Pancreas (tissue), 10 donors: Measurements from ENCODE around the gene SPTBN2. TPM values are rescaled to one million over a fixed set of nuclear protein-coding genes. Genes with fewer than 3 reads are reported as not detected.
A peak's percentile ranks its signal among the peaks of the same experiment; 100 is the strongest.

Source experiments
- ATAC-seq, 4 donors: fragments of 200-7000 bp; cut with Tn5 transposase; one replicate each; pipeline versions ENCODE4 v1.8.0 to v1.9.1; 2020; ENCODE audit warnings: mild to moderate bottlenecking in 4 of 4, moderate library complexity in 4 of 4
- DNase-seq, 6 donors: peaks; one replicate each; pipeline ENCODE4 v3.0.0-alpha.2; 2020
- FAIRE-seq: peaks from 2 replicates; lab custom pipeline; 2012; peaks lifted over from hg19 to GRCh38; lab: Jason Lieb, UNC
- H3K27ac ChIP-seq, 4 donors: fragments of 200-600 bp; sonication (generic); 1 replicate in 3 of 4; 2 replicates in 1 of 4; pipeline versions ENCODE4 v1.5.0 to v1.8.0; 2020
- H3K27me3 ChIP-seq, 4 donors: fragments of 200-600 bp; one replicate each; pipeline ENCODE4 v1.8.0; 2021
- H3K36me3 ChIP-seq, 3 donors: fragments of 200-600 bp; sonication (generic) in 1 of 3; one replicate each; pipeline versions ENCODE4 v1.5.0 to v1.8.0; 2020 to 2021
- H3K4me1 ChIP-seq, 3 donors: fragments of 200-600 bp; one replicate each; pipeline ENCODE4 v1.8.0; 2021
- H3K4me3 ChIP-seq, 4 donors: fragments of 200-600 bp; sonication (generic) in 2 of 4; one replicate each; pipeline versions ENCODE4 v1.5.0 to v1.8.0; 2020 to 2021
- H3K9me3 ChIP-seq, 4 donors: fragments of 200-600 bp; one replicate each; pipeline ENCODE4 v1.8.0; 2021
- WGBS, 2 donors: extraction: QIAGEN DNeasy Blood & Tissue Kit; methylation state at CpG; one replicate each; pipeline ENCODE4 v1.1.7; 2013; 5-methylcytosine and 5-hydroxymethylcytosine counted together
- intact Hi-C, 3 donors: fragments of 100-400 bp; cut with DNase I; formaldehyde crosslinking; loops; one replicate each; pipeline versions ENCODE4 v1.11.1 to v1.14.2; 2022
- polyA plus RNA-seq, 2 donors: library from polyadenylated mRNA; stranded (reverse); fragments of 200-250 nt; gene quantifications; one replicate each; pipeline ENCODE4 v1.2.3, GENCODE V29; 2013
- total RNA-seq, 6 donors: library from RNA; stranded (reverse); fragmentation: NEBNext Ultra II Directional in 4 of 6; extraction: Animal tissue kit (Norgen Biotek cat#: 25700) in 4 of 6; gene quantifications; one replicate each; pipeline versions ENCODE4 v1.2.1 to v1.2.4, GENCODE V29; 2021 to 2023
- TF ChIP-seq, protein P1 (sequence below), 4 donors: fragments of 200-600 bp; sonication (generic) in 3 of 4; IDR thresholded peaks; one replicate each; pipeline versions ENCODE4 v1.5.0 to v1.8.0; 2021; ENCODE audit warnings: antibody characterized with exemption in 4 of 4
- donor health status: healthy with polysubstance abuse.
- donor health status: DM: no; HTN: no; CAD: no; lungs with moderate emphysema.
- donor health status: DM: no; HTN: no; CAD: no.
- donor health status: control.
- donor health status: control.
- donor health status: Bipolar disorder and iron deficiency.
- donor health status: DM: yes; HTN: yes; CAD: no.
- donor health status: DM: no; HTN: no; CAD: no.
- donor health status: DM: no; HTN: no; CAD: no.
- donor health status: DM: yes; HTN: yes; CAD: no.

Gene SPTBN2
- total RNA-seq (10 to 100 TPM; 32.6 to 59.8 (median 38.7) TPM), polyA plus RNA-seq (10 to 100 TPM; 17.8 to 45.9 TPM)

DNA sequence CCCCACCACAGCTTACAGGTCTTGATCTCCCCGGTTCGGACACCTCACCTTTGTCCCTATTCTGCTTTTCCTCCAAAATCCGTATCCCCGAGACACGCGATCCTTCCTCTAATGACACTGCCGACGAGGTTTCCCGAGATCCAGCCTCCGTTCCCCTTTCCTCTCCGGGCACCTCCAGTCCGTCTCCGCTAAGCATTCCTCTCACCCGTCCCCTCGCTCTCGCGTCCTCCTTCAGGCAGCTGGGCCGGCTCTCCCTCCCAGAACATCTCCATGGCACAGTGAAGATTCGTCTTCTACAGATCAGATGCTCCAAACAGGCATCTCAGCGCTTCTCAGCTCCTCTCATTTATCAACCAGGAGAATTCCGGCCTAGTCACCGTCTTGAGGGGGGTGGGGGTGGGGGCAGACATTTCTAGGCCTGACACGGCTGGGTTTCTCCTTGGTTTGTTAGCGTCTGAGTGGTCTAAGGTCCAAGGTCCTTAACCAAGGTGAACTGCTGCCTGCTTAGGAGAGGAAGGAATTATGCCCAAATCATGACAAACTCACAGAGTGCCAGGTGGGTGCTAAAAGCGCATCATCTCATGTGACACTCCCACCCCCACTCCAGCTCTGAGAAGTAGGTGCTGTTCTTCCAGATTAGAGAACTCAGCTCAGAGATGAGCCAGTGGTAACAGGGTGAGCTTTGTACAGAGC is at the start of gene SPTBN2:
Gene SPTBN2, minus strand, starts transcription at position 524 of the 693 bp plus-strand sequence. CDS start 7,976 bp downstream, outside the sequence.
- TF ChIP-seq, protein P1, sequence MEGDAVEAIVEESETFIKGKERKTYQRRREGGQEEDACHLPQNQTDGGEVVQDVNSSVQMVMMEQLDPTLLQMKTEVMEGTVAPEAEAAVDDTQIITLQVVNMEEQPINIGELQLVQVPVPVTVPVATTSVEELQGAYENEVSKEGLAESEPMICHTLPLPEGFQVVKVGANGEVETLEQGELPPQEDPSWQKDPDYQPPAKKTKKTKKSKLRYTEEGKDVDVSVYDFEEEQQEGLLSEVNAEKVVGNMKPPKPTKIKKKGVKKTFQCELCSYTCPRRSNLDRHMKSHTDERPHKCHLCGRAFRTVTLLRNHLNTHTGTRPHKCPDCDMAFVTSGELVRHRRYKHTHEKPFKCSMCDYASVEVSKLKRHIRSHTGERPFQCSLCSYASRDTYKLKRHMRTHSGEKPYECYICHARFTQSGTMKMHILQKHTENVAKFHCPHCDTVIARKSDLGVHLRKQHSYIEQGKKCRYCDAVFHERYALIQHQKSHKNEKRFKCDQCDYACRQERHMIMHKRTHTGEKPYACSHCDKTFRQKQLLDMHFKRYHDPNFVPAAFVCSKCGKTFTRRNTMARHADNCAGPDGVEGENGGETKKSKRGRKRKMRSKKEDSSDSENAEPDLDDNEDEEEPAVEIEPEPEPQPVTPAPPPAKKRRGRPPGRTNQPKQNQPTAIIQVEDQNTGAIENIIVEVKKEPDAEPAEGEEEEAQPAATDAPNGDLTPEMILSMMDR (IDR thresholded peaks at IDR 0.05), result no peak
- Histone ChIP-seq H3K4me1 (peaks cover 0 to 3% (median 0%) of the 10 kb centered on the region in 3 donors), H3K27me3 (no peaks in the 10 kb centered on the region), H3K27ac (no peak within 1 kb of the TSS), H3K4me3 (peak within 1 kb of the TSS; percentile 23 to 62 (median 38)), H3K9me3 (no peaks in the 10 kb centered on the region), H3K36me3 (no peaks in the 10 kb centered on the region)
- intact Hi-C loops, result no loop called here
- 15 to 20% methylated on average over 25 of the region's 25 CpGs for WGBS, 2 donors
- peak in 3 of 4 donors; percentile 15 to 34 (median 29) for ATAC-seq
- no peak for FAIRE-seq
- DNase-seq, result no peak

DNA sequence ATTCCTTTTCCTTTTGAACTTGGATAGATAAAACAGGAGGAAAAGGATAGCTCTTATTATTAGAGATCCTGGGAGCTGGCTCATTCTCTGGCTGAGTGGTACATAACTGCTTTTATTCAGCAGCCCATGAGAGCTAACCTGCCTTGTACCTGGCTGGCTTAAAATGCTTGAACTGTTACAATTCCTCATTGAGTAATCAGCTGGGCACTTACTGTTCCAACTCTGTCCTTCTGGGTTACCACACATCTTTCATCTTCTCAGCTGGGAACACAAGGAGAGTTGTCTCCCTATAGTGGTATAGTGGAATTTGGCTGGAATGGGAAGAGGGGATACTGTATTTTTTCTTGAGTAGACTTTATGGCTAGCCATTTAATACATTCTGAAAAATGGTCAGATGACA is 39.8 kb upstream of the SPTBN2 start:
- Histone ChIP-seq H3K36me3 (no peaks in the 10 kb centered on the region), H3K4me3 (no peak overlapping the region), H3K27me3 (no peaks in the 10 kb centered on the region), H3K9me3 (no peaks in the 10 kb centered on the region), H3K27ac (no peak overlapping the region), H3K4me1 (no peaks in the 10 kb centered on the region)
- TF ChIP-seq, protein P1 (IDR thresholded peaks at IDR 0.05), result no peak
- FAIRE-seq (no peak), DNase-seq (no peak), ATAC-seq (no peak)
- intact Hi-C loops, result no loop called here

DNA sequence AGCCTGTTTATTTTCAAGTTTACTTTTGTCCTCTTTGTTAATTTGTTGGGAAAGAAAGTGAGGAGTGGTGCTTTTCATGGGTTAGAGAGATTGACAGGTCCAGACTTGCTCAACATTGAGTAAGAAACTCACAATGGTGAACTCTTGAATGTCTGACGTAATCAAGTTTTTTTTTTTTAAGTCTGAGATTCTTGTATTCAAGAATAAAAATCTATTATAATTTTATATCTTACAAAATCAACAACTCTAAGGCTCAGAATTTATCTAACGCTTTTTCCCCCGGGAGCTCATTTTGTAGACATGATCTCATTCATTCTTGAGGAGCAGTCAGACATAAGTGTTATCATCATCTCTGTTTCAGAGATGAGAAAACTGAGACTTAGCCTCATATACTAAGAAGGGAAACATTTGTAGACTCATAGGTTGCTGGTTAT is 39.1 kb upstream of the SPTBN2 start:
- 88 to 92% methylated on average over 3 of the region's 3 CpGs for WGBS, 2 donors
- TF ChIP-seq, protein P1 (IDR thresholded peaks at IDR 0.05), result no peak
- no peak for FAIRE-seq

DNA sequence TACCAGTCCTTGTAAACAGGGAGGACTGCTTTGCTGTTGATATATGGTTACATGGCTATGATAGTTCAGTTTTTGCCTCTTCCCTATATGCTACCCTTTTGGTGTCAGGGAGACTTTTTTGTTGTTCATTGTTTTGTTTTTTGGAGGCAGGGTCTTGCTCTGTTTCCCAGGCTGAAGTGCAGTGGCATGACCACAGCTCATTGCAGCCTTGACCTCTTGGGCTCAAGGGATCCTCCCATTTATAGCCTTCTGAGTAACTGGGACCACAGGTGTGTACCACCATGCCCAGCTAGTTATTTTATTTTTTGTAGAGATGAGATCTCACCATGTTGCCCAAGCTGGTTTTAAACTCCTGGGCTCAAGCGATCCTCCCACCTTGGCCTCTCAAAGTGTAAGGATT is 38.6 kb upstream of the SPTBN2 start:
- Histone ChIP-seq H3K4me3 (no peak overlapping the region), H3K27me3 (no peaks in the 10 kb centered on the region), H3K27ac (no peak overlapping the region), H3K9me3 (no peaks in the 10 kb centered on the region), H3K4me1 (no peaks in the 10 kb centered on the region), H3K36me3 (no peaks in the 10 kb centered on the region)
- TF ChIP-seq, protein P1 (IDR thresholded peaks at IDR 0.05), result no peak
- DNase-seq (no peak), ATAC-seq (no peak), FAIRE-seq (no peak)
- intact Hi-C loops, result no loop called here
- WGBS, 2 donors, result 96 to 98% methylated on average over 1 of the region's 1 CpG

More for the DNA sequence above, 39.1 kb upstream of the SPTBN2 start:
- Histone ChIP-seq H3K27ac (no peak overlapping the region), H3K9me3 (no peaks in the 10 kb centered on the region), H3K4me3 (no peak overlapping the region), H3K4me1 (no peaks in the 10 kb centered on the region), H3K27me3 (no peaks in the 10 kb centered on the region), H3K36me3 (no peaks in the 10 kb centered on the region)
- intact Hi-C loops, result no loop called here
- no peak for ATAC-seq
- no peak for DNase-seq

DNA sequence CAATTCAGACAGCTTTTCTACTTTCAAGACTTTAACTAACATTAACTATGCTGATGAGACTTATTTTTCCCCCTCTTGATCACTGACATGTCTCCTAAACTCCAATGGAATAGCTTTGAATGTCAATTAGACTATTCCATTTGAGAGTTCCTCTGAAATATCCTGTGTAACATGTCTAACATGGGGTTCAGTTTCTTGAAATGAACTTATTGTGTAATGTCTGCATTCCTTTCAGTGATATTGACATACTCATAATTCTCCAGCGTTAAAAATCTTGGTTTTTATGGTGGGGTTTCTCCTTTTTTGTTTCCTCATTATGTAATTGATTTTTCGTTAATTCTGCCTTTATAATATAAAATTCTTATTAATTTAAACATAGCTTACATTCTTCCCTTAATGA is 37.7 kb upstream of the SPTBN2 start:
- H3K27me3 ChIP-seq, result no peaks in the 10 kb centered on the region
- 82 to 85% methylated on average over 2 of the region's 2 CpGs for WGBS, 2 donors
- ATAC-seq (no peak), DNase-seq (no peak), FAIRE-seq (no peak)
- no peak overlapping the region for H3K27ac ChIP-seq
- no peaks in the 10 kb centered on the region for H3K9me3 ChIP-seq
- TF ChIP-seq, protein P1 (IDR thresholded peaks at IDR 0.05), result no peak
- no peaks in the 10 kb centered on the region for H3K36me3 ChIP-seq
- H3K4me1 ChIP-seq, result no peaks in the 10 kb centered on the region
- intact Hi-C loops, result no loop called here
- H3K4me3 ChIP-seq, result no peak overlapping the region
